HCT116 (cell line): ENCODE data around the gene HMGXB4. TPM values are rescaled to one million over a fixed set of nuclear protein-coding genes. Genes with fewer than 3 reads are reported as not detected.

Source experiments
- ATAC-seq: fragments of 200-7000 bp; cut with Tn5 transposase; 2 replicates; pipeline ENCODE4 v1.9.1; 2020; ENCODE audit warnings: mild to moderate bottlenecking, moderate library complexity
- BruUV-seq: library from RNA; stranded (reverse); fragments of 400-500 nt; replicated peaks from 2 replicates; lab custom pipeline; 2021; lab: Mats Ljungman, UMichigan
- CTCF ChIA-PET: fragments of 300-600 bp; sonication (Branson Sonifier 250); formaldehyde crosslinking; loops from one replicate; lab custom pipeline; 2021; ENCODE audit warnings: antibody characterized with exemption; lab: Charles Lee
- POLR2A ChIA-PET: fragments of 300-600, 350-600 bp; sonication (Branson Sonifier 250); formaldehyde crosslinking; loops from one replicate; lab custom pipeline; 2021; ENCODE audit warnings: antibody characterized with exemption; lab: Charles Lee
- RAD21 ChIA-PET, 2 experiments: fragments of 300-600 bp; sonication (Branson Sonifier 250); formaldehyde crosslinking; loops; one replicate each; lab custom pipeline; 2023; ENCODE audit warnings: low total read pairs in 2 of 2; ENCODE audit not compliant: uncharacterized antibody in 2 of 2, unreplicated experiment in 2 of 2, low non-redundant PET in 1 of 2; lab: Charles Lee
- DNase-seq: peaks from one replicate; pipeline ENCODE4 v3.0.0-alpha.2; 2010; ENCODE audit warnings: low read depth, low spot score
- H2AFZ ChIP-seq: fragments of 200-600 bp; shearing (Covaris generic), sonication (generic); 2 replicates; pipeline ENCODE4 v1.6.1; 2017; ENCODE audit warnings: low read depth, mixed run types, mixed read lengths, antibody characterized with exemption, low read length; ENCODE audit not compliant: poor library complexity, severe bottlenecking
- H3K27ac ChIP-seq: 2 replicates; pipeline ENCODE4 v1.5.1; 2012; ENCODE audit warnings: low read depth, low read length
- H3K27me3 ChIP-seq: fragments of 200-600 bp; sonication (generic); 2 replicates; pipeline ENCODE4 v1.6.1; 2016; ENCODE audit warnings: mixed run types, low read length, mixed read lengths; ENCODE audit not compliant: insufficient read depth
- H3K36me3 ChIP-seq, 2 experiments: fragments of 200-500 bp in 1 of 2; fragments of 200-600 bp in 1 of 2; sonication (Bioruptor generic) in 1 of 2; sonication (generic) in 1 of 2; 2 replicates each; pipeline versions ENCODE4 v1.5.1 to v1.6.1; 2014 to 2016; ENCODE audit warnings: low read length in 2 of 2, inconsistent platforms in 1 of 2, mixed read lengths in 1 of 2, mixed run types in 1 of 2; ENCODE audit not compliant: insufficient read depth in 2 of 2, control insufficient read depth in 1 of 2
- H3K4me1 ChIP-seq, 2 experiments: fragments of 200-600 bp in 1 of 2; sonication (generic) in 1 of 2; 2 replicates each; pipeline versions ENCODE4 v1.5.1 to v1.6.1; 2012 to 2017; ENCODE audit warnings: low read length in 2 of 2, inconsistent platforms in 1 of 2, mild to moderate bottlenecking in 1 of 2, mixed read lengths in 1 of 2, mixed run types in 1 of 2, moderate library complexity in 1 of 2; ENCODE audit not compliant: insufficient read depth in 2 of 2, control insufficient read depth in 1 of 2
- H3K4me2 ChIP-seq: fragments of 200-600 bp; sonication (generic); 2 replicates; pipeline ENCODE4 v1.6.1; 2017; ENCODE audit warnings: mixed run types, low read length, mixed read lengths
- H3K4me3 ChIP-seq, 2 experiments: fragments of 200-600 bp in 1 of 2; sonication (generic) in 1 of 2; replicated peaks in 1 of 2; 2 replicates each; pipeline ENCODE4 v1.5.1; 2011 to 2016; ENCODE audit warnings: low read length in 2 of 2, control low read depth in 1 of 2, low read depth in 1 of 2, mild to moderate bottlenecking in 1 of 2, mixed read lengths in 1 of 2, mixed run types in 1 of 2
- H3K79me2 ChIP-seq: fragments of 200-600 bp; sonication (generic); 2 replicates; pipeline ENCODE4 v1.6.1; 2017; ENCODE audit warnings: mild to moderate bottlenecking, mixed run types, low read length, moderate library complexity, mixed read lengths; ENCODE audit not compliant: insufficient read depth
- H3K9ac ChIP-seq: fragments of 200-600 bp; sonication (generic); 2 replicates; pipeline ENCODE4 v1.6.1; 2016; ENCODE audit warnings: low read length, mixed read lengths
- H3K9me2 ChIP-seq: fragments of 200-600 bp; sonication (generic), shearing (Covaris generic); 2 replicates; pipeline ENCODE4 v1.6.1; 2017; ENCODE audit warnings: mixed run types, mild to moderate bottlenecking, moderate library complexity; ENCODE audit not compliant: insufficient read depth
- H3K9me3 ChIP-seq, 2 experiments: fragments of 200-500 bp in 1 of 2; fragments of 200-600 bp in 1 of 2; sonication (Bioruptor generic) in 1 of 2; sonication (generic) in 1 of 2; 2 replicates each; pipeline ENCODE4 v1.6.1; 2014 to 2017; ENCODE audit warnings: low read length in 2 of 2, mixed read lengths in 2 of 2, inconsistent platforms in 1 of 2, low read depth in 1 of 2, mild to moderate bottlenecking in 1 of 2, mixed run types in 1 of 2, moderate library complexity in 1 of 2; ENCODE audit not compliant: control insufficient read depth in 1 of 2, insufficient read depth in 1 of 2
- H4K20me1 ChIP-seq: fragments of 200-600 bp; sonication (generic), shearing (Covaris generic); 2 replicates; pipeline ENCODE4 v1.6.1; 2017; ENCODE audit warnings: mixed run types, mild to moderate bottlenecking, moderate library complexity; ENCODE audit not compliant: insufficient read depth
- ATF3 ChIP-seq: IDR thresholded peaks from 2 replicates; pipeline ENCODE4 v1.6.1; 2012
- CEBPB ChIP-seq: IDR thresholded peaks from 2 replicates; pipeline ENCODE4 v1.6.1; 2012; ENCODE audit warnings: low read depth
- ELF1 ChIP-seq: IDR thresholded peaks from 2 replicates; pipeline ENCODE4 v1.6.1; 2012; ENCODE audit warnings: low read depth, borderline replicate concordance
- POLR2A ChIP-seq: IDR thresholded peaks from 2 replicates; pipeline ENCODE4 v1.7.0; 2011; ENCODE audit warnings: borderline replicate concordance; ENCODE audit not compliant: insufficient read depth, insufficient read length; ENCODE audit errors: extremely low read depth
- SP1 ChIP-seq: IDR thresholded peaks from 2 replicates; pipeline ENCODE4 v1.6.1; 2012; ENCODE audit warnings: low read depth
- TCF7L2 ChIP-seq: IDR thresholded peaks from 2 replicates; pipeline ENCODE4 v1.7.0; 2011; ENCODE audit warnings: borderline replicate concordance, inconsistent platforms; ENCODE audit not compliant: insufficient read depth, insufficient read length; ENCODE audit errors: extremely low read depth
- YY1 ChIP-seq: IDR thresholded peaks from 2 replicates; pipeline ENCODE4 v1.6.1; 2011; ENCODE audit warnings: low read length, low read depth, moderate library complexity, mild to moderate bottlenecking; ENCODE audit not compliant: insufficient replicate concordance; ENCODE audit errors: extremely low read depth
- intact Hi-C: fragments of 100-400 bp; cut with micrococcal nuclease; formaldehyde crosslinking; loops from 2 replicates; pipeline ENCODE4 v1.10.0; 2022
- total RNA-seq: library from RNA; stranded (reverse); gene quantifications from one replicate; pipeline ENCODE4 v1.2.1, GENCODE V29; 2021; ENCODE audit not compliant: unreplicated experiment
- TF ChIP-seq, protein P1 (sequence below), 3 experiments: fragments of 200-600 bp in 1 of 3; sonication (generic) in 1 of 3; IDR thresholded peaks in 2 of 3; conservative IDR thresholded peaks in 1 of 3; 2 replicates each; pipeline ENCODE4 v1.5.1; 2012 to 2017; ENCODE audit warnings: low read depth in 2 of 3, low read length in 2 of 3, antibody characterized with exemption in 1 of 3, borderline replicate concordance in 1 of 3, control low read depth in 1 of 3, mild to moderate bottlenecking in 1 of 3, mixed read lengths in 1 of 3, mixed run types in 1 of 3, moderate library complexity in 1 of 3; ENCODE audit not compliant: insufficient read depth in 1 of 3
- TF ChIP-seq, protein P2 (sequence below): IDR thresholded peaks from 2 replicates; pipeline ENCODE4 v1.6.1; 2012

HMGXB4 gene
- total RNA-seq, 1 experiment from 2014 or later = 36.7 TPM

- H3K36me3 ChIP-seq = no peaks in the 10 kb centered on the region
- no peak overlapping the region for H3K9ac ChIP-seq
- peaks cover 18 to 31% of the 10 kb centered on the region in 2 experiments for H3K4me1 ChIP-seq
- no peaks in the 10 kb centered on the region for H3K27me3 ChIP-seq
- H3K4me3 ChIP-seq = no peak overlapping the region
- ChIA-PET POLR2A (no interaction called here), RAD21 (no interaction called here), CTCF (no interaction called here)
- no peak for ATAC-seq
- H4K20me1 ChIP-seq = no peaks in the 10 kb centered on the region
- DNase-seq = no peak
- intact Hi-C loops = no loop called here
- H3K9me2 ChIP-seq = no peaks in the 10 kb centered on the region
- no TSS peak for BruUV-seq
- 0 out of 2 replicates have a peak, but pooled peaks cover 2% of the 10 kb centered on the region for H3K79me2 ChIP-seq
- no peak overlapping the region for H3K27ac ChIP-seq
- H2AFZ ChIP-seq = no peak overlapping the region
- no peak overlapping the region for H3K4me2 ChIP-seq
- TF ChIP-seq POLR2A (no peak), SP1 (no peak), TCF7L2 (no peak), YY1 (no peak), CEBPB (no peak), ELF1 (no peak), ATF3 (no peak)
- TF ChIP-seq, protein P1, sequence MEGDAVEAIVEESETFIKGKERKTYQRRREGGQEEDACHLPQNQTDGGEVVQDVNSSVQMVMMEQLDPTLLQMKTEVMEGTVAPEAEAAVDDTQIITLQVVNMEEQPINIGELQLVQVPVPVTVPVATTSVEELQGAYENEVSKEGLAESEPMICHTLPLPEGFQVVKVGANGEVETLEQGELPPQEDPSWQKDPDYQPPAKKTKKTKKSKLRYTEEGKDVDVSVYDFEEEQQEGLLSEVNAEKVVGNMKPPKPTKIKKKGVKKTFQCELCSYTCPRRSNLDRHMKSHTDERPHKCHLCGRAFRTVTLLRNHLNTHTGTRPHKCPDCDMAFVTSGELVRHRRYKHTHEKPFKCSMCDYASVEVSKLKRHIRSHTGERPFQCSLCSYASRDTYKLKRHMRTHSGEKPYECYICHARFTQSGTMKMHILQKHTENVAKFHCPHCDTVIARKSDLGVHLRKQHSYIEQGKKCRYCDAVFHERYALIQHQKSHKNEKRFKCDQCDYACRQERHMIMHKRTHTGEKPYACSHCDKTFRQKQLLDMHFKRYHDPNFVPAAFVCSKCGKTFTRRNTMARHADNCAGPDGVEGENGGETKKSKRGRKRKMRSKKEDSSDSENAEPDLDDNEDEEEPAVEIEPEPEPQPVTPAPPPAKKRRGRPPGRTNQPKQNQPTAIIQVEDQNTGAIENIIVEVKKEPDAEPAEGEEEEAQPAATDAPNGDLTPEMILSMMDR (IDR thresholded peaks at IDR 0.05 in 2 of 3, conservative IDR thresholded peaks at IDR 0.05 in 1 of 3; ENCODE audit: borderline replicate concordance in 1 of 3, insufficient read depth in 1 of 3, low read depth in 2 of 3, low read length in 2 of 3) = no peak
- TF ChIP-seq, protein P2, sequence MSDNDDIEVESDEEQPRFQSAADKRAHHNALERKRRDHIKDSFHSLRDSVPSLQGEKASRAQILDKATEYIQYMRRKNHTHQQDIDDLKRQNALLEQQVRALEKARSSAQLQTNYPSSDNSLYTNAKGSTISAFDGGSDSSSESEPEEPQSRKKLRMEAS = no peak
- no peaks in the 10 kb centered on the region for H3K9me3 ChIP-seq
Observed at GRCh38 chr22:35316751-35317150, 59.5 kb downstream of the HMGXB4 start.
